NB4 (cell line): ENCODE results near the gene SMAD3.

Experiments
- DNase-seq: peaks from one replicate; pipeline ENCODE4 v3.0.0; 2010; ENCODE audit warnings: low read depth
- H3K4me3 ChIP-seq: one replicate; pipeline ENCODE4 v1.5.1; 2011; ENCODE audit warnings: mild to moderate bottlenecking, low read depth, low read length, moderate library complexity
- MYC ChIP-seq: IDR thresholded peaks from 2 replicates; pipeline ENCODE4 v1.6.1; 2011; ENCODE audit warnings: low read depth, low read length
- POLR2A ChIP-seq: IDR thresholded peaks from 2 replicates; pipeline ENCODE4 v1.6.1; 2011; ENCODE audit warnings: mild to moderate bottlenecking; ENCODE audit not compliant: insufficient read length; ENCODE audit errors: extremely low read depth
- TF ChIP-seq, protein P1 (sequence below): IDR thresholded peaks from one replicate; pipeline ENCODE4 v1.5.1; 2012; ENCODE audit warnings: low read depth, low read length
- TF ChIP-seq, protein P2 (sequence below): IDR thresholded peaks from 2 replicates; pipeline ENCODE4 v1.6.1; 2011; ENCODE audit warnings: low read depth, low read length

SMAD3 gene

GRCh38 chr15:67201136-67201535 is 135.7 kb downstream of the SMAD3 start:
- DNase-seq = no peak
- no peak overlapping the region for H3K4me3 ChIP-seq
- TF ChIP-seq, protein P1, sequence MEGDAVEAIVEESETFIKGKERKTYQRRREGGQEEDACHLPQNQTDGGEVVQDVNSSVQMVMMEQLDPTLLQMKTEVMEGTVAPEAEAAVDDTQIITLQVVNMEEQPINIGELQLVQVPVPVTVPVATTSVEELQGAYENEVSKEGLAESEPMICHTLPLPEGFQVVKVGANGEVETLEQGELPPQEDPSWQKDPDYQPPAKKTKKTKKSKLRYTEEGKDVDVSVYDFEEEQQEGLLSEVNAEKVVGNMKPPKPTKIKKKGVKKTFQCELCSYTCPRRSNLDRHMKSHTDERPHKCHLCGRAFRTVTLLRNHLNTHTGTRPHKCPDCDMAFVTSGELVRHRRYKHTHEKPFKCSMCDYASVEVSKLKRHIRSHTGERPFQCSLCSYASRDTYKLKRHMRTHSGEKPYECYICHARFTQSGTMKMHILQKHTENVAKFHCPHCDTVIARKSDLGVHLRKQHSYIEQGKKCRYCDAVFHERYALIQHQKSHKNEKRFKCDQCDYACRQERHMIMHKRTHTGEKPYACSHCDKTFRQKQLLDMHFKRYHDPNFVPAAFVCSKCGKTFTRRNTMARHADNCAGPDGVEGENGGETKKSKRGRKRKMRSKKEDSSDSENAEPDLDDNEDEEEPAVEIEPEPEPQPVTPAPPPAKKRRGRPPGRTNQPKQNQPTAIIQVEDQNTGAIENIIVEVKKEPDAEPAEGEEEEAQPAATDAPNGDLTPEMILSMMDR = no peak
- TF ChIP-seq, protein P2, sequence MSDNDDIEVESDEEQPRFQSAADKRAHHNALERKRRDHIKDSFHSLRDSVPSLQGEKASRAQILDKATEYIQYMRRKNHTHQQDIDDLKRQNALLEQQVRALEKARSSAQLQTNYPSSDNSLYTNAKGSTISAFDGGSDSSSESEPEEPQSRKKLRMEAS = no peak
- no peak for TF ChIP-seq POLR2A
- no peak for TF ChIP-seq MYC

DNA sequence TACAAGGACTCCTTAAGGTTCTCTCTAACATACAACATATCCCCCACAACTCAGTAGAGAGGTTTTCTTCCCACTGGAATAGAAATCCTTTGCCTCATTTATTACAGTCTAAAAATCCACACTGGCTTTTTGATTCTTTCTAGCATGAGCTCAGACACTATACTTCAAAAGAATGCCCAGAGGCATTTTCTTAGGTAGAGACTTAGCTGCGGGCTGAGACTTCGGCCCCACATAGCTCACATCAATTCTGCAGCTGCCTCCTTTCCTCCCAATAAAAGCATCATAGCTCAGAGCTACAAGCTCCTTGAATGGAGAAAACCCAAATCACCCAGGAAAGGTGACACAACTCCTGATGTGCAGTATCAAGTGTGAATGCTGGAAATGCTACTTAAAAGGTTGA is 136.7 kb downstream of the SMAD3 start:
- no peak for DNase-seq
- TF ChIP-seq POLR2A (no peak), MYC (no peak)
- H3K4me3 ChIP-seq = no peak overlapping the region

DNA sequence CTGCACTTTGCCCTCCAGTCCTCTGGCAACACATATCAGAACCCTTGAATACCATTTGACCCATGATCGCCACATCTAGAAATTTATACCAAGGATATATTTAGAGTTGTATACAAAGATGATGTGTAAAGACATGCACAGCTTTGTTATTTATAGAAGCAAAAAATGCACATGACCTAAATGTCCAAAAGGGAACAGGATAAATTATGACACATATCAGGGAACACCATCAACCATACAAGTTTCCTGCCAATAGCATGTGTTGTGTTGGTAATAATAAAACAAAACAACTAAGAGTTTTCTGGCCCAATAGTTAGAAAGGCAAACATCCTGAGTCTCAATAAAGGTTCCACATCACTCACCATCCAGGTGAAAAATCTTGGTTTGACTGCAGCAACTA is 137.6 kb downstream of the SMAD3 start:
- DNase-seq = no peak
- no peak overlapping the region for H3K4me3 ChIP-seq
- TF ChIP-seq, protein P2 = no peak
- TF ChIP-seq, protein P1 = no peak
- no peak for TF ChIP-seq MYC
- TF ChIP-seq POLR2A = no peak

DNA sequence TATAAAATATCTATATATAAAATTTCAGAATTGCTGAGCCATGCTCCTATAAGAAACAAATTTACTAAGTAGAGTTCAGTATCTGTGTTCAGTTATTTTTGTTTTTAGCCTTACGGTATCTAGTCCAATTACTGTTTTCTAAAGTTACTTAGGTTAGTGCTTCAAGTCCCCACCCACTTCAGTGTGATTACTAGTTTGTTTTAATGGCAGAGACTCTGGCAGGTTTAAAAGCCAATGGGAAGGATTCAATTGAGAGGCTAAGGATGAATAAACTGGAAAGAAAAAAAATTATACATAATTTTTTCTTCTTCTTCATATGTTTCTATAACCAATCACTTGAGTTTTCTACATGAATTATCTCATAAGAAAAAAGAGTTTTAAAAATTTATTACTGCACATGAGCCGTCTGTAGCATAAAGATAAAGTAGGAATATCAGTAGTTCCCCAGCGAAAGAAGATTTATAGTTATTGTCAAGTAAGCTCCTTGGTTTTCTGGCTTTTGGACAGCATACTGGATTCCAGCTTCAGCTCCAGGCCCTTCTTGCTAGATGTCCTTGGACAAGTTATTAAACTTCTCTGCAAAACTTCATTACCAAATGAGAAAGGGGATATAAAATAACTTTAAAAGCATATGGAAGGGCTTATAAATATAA is 142.3 kb downstream of the SMAD3 start:
- H3K4me3 ChIP-seq = no peak overlapping the region
- TF ChIP-seq MYC (no peak), POLR2A (no peak)
- TF ChIP-seq, protein P2 = no peak
- TF ChIP-seq, protein P1 = no peak
- no peak for DNase-seq

DNA sequence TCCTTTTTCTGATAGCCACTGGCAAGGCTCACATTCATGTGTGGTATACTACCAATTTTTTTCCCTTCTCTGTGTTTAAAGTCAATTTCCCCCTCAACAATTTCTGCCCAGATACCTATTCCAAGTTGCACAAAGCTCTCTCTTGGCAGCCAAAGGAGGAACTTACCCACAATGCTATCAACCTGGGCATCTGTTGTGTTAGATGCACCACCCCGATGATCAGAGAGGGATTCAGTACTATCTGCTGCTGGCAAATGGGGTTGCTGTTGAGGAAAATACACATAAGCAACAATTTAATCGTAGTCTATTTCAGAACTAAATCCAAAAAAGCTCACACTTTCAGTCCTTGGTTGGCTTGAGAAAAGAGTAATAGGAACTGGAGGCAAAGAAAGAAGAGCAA is 143.0 kb downstream of the SMAD3 start:
- no peak overlapping the region for H3K4me3 ChIP-seq
- no peak for DNase-seq
- TF ChIP-seq POLR2A (no peak), MYC (no peak)
- TF ChIP-seq, protein P1 = no peak
- TF ChIP-seq, protein P2 = no peak

GRCh38 chr15:67210555-67211168 is 145.3 kb downstream of the SMAD3 start:
- H3K4me3 ChIP-seq = no peak overlapping the region
- TF ChIP-seq, protein P2 = no peak
- TF ChIP-seq MYC = no peak
- no peak for TF ChIP-seq POLR2A
- TF ChIP-seq, protein P1 = no peak
- DNase-seq = no peak
